Measurements from ENCODE around the gene ATIC. TPM values are rescaled to one million over a fixed set of nuclear protein-coding genes. Genes with fewer than 3 reads are reported as not detected.
"Not testable (repeated sequence)": the region's sequence is repeated elsewhere in the genome, so short reads cannot be mapped to it uniquely, and the experiment has no call there.

Gene ATIC
- polyA plus RNA-seq, 1 donor: 41.6 TPM

DNA sequence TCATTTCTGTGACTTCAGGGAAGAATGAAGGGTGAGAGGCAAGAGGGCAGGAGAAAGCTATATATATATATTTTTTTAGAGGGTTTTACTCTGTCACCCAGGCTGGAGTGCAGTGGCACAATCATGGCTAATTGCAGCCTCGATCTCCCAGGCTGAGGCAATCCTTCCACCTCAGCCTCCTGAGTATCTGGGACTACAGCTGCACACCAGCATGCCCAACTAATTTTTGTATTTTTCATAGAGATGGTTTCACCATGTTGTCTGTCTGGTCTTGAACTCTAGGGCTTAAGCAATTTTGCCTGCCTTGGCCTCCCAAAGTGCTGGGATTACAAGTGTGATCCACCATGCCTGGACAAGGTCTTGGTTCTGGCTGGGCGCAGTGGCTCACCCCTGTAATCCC lies 3.4 kb downstream of the ATIC start:
- no peak for DNase-seq (ENCODE audit: low read depth)

DNA sequence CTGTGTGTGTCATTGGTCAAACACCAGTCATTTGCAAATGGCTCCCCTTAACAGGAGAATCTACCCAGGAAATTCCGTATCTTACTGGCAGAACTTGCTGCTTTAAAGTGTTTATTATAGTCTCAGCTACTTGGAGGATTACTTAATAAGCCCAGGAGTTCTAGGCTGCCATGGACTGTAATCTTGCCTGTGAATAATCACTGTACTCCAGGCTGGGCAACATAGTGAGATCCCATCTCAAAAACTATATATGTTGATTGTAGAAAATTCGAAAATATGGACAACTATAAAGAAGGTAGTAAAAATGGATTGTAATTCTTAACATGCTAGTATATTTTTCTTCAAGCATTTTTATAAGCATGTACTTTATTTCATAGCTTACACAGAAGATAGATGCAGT lies 4.5 kb downstream of the ATIC start:
- no peak for DNase-seq (ENCODE audit: low read depth)

DNA sequence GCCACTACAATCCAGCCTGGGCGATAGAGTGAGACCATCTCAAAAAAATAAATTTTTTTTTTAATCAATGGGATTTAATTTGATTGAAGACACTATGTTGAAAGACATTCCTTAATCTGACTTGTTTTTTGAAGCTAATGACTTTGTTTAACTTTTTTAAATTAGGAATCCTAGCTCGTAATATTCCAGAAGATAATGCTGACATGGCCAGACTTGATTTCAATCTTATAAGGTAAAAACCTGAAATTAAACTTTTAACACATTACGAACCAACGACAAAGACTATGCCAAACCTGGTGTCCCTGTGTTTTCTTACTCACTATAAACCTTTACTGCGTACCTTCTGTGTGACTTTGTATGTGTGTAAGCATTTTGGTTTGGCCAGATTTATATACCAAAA lies 7.6 kb downstream of the ATIC start:
- no peak for DNase-seq (ENCODE audit: low read depth)

DNA sequence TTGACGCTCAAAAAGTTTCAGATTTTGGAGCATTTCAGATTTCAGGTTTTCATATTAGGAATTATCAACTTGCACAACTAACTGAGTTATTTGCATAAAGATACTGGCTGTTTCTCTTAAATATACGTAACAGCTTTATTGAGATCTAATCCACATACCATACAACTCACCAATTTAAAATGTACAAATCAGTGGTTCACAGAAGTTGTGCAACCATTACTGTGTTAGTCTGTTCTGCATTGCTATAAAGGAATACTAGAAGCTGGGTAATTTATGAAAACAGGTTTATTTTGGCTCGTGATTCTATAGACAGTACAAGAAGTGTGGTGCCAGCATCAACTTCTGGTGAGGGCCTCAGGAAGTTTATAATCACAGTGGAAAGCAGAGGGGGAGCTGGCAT lies 8.2 kb downstream of the ATIC start:
- DNase-seq (ENCODE audit: low read depth): no peak

DNA sequence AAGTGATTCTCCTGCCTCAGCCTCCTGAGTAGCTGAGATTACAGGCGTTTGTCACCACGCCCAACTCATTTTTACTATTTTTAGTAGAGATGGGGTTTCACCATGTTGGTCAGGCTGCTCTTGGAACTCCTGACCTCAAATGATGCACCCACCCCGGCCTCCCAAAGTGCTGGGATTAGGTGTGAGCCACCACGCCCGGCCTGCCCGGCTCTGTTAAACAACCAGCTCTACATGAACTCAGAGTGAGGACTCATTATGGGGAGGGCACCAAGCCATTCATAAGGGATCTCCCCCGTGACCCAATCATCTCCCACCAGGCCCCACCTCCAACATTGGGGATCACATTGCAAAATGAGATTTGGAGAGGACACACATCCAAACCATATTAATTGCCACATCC lies 8.8 kb downstream of the ATIC start:
- DNase-seq (ENCODE audit: low read depth): no peak

DNA sequence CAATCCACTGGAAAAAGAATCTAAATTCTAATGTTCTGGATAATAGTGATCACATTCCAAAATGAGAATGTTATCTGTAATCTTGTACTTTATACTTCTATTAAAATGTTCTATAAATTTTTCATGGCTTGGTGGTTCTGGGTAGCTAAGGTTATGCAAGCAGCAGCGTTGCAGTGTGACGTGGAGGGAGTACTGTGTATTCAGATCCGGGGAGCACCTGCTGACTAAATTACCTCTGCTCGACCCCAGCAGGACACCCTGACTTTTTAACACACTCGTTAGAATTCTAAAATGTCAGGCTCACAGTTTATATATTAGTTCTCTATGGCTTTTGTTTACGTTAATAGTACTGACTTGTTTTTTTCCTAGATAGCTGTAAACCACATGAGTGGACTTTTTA lies 13.0 kb downstream of the ATIC start:
- DNase-seq (ENCODE audit: low read depth): no peak

DNA sequence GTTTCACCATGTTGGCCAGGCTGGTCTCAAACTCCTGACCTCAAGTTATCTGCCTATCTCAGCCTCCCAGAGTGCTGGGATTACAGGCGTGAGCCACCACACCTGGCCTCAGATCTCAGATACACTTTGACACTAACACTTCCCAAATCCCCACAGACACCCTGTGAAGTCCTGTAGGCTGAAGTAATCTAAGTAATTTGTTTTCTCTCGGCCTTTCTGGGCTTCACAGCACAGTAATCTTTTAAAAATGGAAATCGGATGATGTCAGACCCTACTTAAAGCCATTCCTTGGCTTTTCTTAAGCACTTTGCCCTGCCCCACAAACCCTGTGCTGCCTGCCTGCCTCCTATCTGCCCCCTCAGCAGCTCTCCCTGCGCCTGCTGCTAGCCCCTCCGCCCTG lies 16.2 kb downstream of the ATIC start:
- no peak for DNase-seq (ENCODE audit: low read depth)

DNA sequence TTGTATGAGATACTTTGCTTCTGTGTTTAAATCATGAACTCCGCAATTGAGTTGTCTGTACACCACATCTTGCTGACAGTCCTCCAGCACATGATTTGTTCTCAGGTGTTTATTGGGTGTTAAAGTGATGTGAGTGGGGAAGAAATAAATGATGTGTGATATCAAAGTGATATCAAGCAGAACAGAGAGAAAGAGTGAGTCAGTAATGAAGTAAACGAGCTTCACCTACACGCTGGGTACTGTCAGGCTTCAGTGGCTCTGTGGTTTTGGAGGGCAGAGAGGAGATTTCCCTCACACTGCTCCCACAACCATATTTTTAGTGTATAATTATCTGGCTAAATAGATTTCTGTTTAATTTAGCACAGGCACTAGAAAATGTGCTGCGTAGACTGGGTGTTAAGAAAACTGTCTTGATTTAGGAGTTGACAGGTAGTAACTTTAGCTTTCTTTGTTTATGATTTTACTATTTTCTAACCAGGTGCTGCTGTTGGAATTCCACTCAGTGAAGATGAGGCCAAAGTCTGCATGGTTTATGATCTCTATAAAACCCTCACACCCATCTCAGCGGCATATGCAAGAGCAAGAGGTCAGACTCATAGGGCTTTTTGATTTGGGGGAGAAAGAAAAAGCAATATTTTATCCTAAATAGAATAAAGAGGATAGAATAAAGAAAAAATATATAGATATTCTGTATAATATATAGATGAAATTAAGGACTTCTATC lies 21.2 kb downstream of the ATIC start:
- no peak for DNase-seq (ENCODE audit: low read depth)

DNA sequence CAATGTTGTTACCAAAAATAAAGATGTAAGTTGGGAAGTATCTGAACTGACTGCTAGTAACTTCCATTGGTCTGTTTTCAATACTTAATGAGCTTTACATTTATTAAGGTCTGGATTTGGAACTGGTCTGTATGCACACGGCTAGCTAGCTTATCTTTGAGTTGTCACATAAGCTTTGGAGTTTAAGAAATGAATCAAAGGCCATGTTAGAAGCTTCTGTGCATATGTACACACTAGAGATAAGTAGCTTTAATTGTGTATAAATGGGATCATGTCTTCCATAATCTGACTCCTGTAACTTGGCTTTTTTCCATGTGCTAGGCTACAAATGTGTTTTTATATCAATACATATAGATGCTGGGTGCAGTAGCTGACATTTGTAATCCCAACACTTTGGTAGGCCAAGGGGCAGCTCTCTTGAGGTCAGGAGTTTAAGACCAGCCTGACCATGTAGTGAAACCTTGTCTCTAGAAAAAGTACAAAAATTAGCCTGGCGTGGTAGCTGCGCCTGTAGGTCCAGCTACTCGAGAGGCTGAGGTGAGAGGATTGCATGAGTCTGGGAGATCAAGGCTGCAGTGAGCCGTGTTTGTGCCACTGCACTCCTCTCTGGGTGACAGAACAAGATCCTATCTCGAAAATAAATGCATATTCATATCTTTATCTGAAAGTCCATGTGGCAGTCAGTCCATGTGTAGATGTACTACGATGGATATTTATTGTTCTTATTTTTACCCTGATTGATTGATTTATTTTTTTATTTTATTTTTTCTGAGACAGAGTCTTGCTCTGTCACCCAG lies 27.2 kb downstream of the ATIC start:
- no peak for DNase-seq (ENCODE audit: low read depth)

DNA sequence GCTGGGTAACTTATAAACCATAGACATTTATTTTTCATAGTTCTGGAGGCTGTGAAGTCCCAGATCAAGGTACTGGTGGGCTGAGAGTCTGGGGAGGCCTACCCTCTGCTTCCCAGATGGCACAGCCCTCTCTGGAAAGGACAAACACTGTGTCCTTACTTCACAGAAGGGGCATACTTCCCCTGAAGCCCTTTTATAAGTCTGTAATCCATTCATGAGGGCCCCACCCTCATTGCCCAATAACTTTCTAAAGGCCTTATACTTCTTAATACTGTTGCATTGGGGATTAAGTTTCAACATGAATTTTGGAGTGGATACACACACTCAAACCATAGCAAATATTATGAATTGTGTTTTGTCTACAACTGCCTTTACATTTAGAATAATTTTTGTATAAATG lies 36.0 kb downstream of the ATIC start:
- DNase-seq (ENCODE audit: low read depth): no peak

DNA sequence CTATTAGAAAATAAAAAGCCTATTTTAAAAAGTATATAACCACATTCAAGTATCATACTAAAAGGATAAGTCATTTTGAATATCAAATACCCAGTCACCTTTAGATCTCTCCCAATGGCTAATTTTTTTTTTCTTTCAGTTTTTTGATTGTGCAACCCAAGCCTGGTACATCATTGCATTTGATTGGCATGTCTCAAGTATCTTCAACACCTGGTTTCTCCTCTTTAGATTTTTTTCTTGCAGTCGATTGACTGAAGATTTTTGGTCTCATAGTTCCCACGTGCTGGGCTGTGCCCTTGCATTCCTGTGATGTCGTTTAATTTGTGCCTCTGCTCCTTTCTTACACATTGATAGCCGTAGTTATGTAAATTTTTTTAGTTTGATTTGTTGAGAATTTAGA lies 40.7 kb downstream of the ATIC start:
- DNase-seq (ENCODE audit: low read depth): no peak

DNA sequence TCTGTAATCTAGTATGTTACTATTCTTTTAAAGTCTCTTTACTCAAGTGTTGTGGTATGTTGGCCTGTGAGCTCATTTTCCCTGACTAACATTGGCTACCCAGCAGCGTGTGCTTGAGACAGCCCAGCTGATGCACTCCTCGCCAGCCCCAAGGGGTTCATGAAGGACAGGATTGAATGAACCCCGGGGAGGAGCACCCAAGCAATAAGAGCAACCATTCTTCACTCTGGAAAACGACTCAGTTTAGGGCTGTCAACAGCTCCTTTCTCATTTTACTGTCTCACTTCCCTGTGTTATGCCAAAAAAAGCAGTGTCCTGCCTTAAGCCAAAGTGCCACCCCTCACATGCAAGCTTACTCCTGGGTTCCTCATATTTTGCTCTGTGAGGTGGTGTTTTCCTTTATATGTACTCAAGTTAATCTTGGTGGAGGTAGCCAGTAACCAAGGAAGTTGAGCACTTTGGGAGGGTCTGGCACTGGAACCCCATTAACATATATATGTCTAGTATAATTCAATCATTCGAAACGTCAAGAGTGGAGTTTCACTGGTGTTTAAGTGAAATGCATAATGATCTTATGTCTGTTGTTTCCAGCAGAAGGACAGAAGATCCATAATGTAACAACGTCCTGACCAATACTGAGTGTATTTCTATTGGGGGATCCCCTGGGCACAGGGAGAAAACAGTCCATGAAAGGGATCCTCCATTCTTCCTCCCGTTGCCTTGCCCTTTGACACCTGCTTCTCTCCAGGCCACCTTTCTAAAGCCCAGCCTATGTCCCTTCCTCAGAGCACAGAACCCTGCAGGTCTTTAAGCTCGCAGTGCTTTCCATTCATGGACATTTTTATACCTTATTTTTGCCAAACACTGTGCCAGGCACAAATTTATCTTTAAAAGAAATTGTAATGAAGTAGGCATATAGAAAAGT lies 43.2 kb downstream of the ATIC start:
- no peak for DNase-seq (ENCODE audit: low read depth)

DNA sequence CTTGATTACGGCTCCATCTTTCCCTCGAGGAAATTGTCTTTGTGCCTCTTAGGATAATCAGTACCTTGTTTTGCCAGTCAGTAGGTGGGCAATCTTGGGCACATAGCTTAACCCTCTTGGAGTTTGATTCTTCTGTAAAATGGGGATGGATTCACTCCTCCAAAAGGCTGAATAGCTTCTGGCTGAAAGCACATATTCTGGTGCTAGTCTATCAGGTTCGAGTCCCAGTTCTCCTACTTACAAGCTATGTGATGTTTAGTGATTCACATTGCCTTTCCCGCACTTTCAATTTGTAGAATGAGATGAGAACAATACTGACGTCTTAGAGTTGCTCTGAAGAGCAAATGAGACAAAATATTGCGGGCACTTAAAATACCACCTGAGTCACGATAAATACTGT lies 43.9 kb downstream of the ATIC start:
- no peak for DNase-seq (ENCODE audit: low read depth)

DNA sequence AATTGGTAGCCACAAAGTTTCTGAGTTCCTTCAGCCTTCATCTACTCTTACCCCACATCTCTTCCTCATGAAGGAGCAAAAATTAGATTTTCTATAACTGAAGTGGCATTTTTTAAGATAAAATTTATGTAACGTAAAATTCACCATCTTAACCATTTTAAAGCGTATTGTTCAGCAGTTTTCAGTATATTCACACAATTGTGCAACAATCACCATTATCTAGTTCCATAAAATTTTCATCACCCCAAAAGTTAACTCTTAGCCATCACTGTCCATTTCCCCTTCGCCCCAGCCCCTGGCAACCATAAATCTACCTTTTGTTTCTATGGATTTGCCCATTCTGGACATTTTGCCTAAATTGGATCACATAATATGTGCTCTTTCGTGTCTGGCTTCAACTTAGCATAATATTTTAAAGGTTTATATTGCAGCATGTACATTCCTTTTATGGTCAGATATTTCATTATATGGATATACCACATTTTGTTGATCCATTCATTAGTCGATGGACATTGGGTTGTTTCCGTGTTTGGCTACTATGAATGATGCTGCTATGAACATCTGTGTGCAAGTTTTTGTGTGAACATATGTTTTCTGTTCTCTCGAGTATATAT lies 44.6 kb downstream of the ATIC start:
- no peak for DNase-seq (ENCODE audit: low read depth)

DNA sequence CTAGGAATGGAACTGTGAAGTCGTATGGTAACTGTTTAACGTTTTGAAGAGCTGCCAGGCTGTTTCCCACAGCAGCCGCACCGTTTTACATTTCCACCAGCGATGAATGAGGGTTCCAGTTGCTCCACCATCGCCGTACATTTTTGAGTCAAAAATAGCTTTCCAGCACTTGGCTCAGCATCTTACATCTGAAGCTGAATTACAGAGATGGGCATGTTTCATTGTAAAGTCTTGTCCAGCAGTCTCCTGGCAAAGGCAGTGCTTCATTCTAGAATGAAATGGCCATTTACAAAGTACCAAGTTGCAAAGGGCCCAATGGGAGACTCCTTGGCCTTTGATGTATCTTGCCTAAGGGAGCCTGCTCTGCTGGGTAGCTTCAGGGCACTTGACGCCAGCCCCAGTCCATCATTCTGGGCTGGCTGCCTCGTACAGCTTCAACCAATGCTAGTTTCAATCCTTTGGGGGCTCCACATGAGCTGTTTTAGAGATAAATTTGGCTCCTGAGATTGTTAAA lies 45.1 kb downstream of the ATIC start:
- no peak for DNase-seq (ENCODE audit: low read depth)

DNA sequence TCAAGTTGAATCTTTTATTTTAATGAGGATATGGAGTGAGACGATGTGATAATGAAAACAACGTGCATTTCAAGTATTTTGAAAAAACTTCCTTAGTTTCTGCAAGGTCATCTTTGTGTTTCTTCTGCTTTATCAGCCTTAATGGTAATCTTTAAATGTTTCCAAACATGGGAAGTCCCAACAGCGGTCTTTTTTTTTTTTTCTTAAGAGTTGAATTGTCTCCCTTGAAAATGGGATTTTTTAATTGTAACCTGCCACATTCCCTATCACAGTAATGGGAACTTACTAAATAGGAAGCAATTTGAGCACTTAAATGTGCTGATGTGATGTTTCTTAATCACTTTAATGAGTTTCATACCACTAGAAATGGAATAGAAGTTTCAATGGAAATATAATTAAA lies 45.8 kb downstream of the ATIC start:
- DNase-seq (ENCODE audit: low read depth): no peak

DNA sequence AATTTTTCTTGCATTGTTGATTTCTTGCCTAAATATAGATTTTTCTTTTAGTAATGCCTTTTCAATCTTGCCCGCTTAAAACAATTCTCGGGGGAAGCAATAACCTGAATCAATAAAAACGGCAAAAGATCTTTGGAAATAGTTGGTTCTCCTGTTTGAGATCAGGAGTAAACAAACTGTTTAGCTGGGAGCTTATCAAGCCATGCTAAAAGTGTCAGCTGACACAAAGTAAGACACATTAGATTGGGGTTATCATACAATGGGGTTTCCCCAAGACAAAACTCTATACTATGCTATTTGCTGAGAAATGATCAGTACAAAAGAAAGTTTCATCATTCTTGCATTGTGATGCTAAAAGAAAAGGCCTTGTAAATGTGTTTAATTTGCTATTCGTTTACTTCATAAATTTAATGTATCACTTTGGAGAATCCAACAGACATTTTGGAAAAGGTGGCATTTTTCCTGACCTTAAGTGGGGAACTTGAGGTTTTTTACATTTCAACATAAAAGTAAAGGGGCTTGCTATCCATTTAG lies 46.5 kb downstream of the ATIC start:
- no peak for DNase-seq (ENCODE audit: low read depth)

DNA sequence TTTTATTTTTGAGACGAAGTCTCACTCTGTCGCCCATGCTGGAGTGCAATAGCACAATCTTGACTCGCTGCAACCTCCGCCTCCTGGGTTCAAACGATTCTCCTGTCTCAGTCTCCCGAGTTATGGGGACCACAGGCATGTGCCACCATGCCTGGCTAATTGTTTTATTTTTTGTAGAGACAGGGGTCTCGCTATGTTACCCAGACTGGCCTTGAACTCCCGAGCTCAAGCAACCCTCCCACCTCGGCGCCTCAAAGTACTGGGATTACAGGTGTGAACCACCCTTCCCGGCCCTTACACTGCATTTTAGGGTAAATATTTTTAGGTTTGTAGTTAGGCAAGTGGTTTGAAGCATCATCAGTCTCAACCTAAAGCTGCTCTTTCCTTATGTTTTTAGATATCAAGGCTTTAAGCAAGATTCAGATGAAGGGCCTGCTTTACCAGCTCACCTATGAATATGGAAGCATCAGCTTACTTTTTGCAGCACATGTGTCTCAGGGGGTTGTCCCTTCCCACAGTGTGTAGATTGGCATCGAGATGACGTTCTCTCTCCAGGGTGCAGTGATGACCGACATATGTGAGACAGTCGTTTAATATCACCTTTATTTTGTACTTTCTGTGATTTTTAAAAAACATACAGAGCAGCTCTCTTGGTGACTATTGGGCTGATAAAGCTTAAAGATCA lies 47.2 kb downstream of the ATIC start:
- no peak for DNase-seq (ENCODE audit: low read depth)

DNA sequence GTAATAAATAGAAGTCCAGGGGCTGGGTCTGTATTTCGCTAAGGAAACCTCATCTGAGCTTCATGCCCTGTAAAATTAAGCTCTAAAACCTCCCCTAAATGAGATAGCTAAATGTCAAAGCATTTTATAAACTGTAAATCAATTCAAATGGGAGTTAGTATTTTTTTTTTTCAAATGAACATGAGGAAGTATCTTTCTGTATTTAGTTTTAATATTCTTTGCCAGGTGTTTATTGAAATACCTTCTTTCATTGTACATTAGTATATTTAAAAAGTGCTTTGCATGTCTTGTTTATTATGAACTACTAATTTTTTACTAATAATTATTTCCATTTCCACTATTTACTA lies 47.7 kb downstream of the ATIC start:
- DNase-seq (ENCODE audit: low read depth): no peak

DNA sequence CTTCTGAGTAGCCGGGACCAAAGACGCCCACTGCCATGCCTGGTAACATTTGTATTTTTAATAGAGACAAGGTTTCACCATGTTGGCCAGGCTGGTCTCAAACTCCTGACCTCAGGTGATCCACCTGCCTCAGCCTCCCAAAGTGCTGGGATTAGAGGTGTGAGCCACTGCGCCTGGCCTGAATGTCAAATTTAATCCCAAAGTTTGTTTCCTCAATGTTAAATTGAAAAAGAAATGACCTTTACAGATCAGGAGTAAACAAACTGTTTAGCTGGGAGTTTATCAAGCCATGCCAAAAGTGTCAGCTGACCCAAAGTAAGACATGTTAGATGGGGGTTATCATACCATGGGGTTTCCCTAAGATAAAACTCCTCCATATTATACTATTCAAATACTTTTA lies 48.2 kb downstream of the ATIC start:
- not testable (repeated sequence) for DNase-seq (ENCODE audit: low read depth)

DNA sequence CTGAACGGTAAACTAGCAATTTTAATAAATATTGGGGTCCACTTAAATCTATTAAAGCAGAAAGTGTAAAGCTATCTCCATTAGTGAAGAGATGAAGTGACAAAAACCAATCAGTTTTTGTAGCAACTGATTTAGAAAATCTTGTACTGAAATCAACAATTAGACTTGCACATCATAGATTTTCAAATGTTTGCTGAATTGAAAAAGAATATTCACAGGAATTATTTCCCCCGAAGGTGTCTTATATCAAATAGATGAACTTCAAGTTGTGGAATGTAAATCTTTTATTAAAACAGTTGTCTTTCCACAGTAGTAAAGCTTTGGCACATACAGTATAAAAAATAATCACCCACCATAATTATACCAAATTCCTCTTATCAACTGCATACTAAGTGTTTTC lies 48.7 kb downstream of the ATIC start:
- no peak for DNase-seq (ENCODE audit: low read depth)

All from forelimb muscle (tissue), 1 donor.